Ovary (tissue), 3 donors: Measurements from ENCODE around the gene MCOLN3.

Experiments used
- EP300 ChIP-seq: sonication (generic); formaldehyde crosslinking; IDR thresholded peaks from one replicate; pipeline ENCODE4 v1.6.1; 2017; ENCODE audit warnings: antibody characterized with exemption
- POLR2A ChIP-seq: fragments of 450-650 bp; IDR thresholded peaks from one replicate; pipeline ENCODE4 v1.6.1; 2017; ENCODE audit warnings: antibody characterized with exemption, mild to moderate bottlenecking, moderate library complexity
- TF ChIP-seq, protein P1 (sequence below), 3 donors: fragments of 450-650 bp in 2 of 3; fragments of 200-600 bp in 1 of 3; IDR thresholded peaks; one replicate each; pipeline versions ENCODE4 v1.5.1 to v1.8.0; 2016 to 2022; ENCODE audit warnings: antibody characterized with exemption in 3 of 3, mild to moderate bottlenecking in 1 of 3
- donor health status: DM: no; HTN: no; CAD: no.

DNA sequence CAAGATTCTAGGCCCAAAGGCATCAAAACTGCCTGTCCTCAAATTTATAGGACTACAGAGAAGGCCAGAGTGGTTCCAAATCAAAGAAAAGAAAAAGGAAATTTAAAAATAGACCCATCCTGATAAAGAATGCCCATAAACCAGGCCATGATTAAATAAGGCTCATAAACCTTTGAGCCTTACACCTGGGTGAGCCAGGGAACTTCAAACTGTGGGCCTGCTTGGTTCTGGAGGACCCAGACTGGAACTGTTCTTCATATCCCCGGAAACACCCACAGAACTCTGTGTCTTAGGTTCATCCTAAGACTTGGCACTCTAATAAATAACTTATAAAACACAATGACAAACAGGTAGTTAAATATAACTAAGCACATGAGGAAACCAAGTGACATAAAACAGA lies 80.2 kb downstream of the MCOLN3 start:
- TF ChIP-seq, protein P1, sequence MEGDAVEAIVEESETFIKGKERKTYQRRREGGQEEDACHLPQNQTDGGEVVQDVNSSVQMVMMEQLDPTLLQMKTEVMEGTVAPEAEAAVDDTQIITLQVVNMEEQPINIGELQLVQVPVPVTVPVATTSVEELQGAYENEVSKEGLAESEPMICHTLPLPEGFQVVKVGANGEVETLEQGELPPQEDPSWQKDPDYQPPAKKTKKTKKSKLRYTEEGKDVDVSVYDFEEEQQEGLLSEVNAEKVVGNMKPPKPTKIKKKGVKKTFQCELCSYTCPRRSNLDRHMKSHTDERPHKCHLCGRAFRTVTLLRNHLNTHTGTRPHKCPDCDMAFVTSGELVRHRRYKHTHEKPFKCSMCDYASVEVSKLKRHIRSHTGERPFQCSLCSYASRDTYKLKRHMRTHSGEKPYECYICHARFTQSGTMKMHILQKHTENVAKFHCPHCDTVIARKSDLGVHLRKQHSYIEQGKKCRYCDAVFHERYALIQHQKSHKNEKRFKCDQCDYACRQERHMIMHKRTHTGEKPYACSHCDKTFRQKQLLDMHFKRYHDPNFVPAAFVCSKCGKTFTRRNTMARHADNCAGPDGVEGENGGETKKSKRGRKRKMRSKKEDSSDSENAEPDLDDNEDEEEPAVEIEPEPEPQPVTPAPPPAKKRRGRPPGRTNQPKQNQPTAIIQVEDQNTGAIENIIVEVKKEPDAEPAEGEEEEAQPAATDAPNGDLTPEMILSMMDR (IDR thresholded peaks at IDR 0.05) = no peak
- TF ChIP-seq POLR2A (no peak), EP300 (no peak)
